Measurements from ENCODE around the gene VAV1.

VAV1 gene

DNA sequence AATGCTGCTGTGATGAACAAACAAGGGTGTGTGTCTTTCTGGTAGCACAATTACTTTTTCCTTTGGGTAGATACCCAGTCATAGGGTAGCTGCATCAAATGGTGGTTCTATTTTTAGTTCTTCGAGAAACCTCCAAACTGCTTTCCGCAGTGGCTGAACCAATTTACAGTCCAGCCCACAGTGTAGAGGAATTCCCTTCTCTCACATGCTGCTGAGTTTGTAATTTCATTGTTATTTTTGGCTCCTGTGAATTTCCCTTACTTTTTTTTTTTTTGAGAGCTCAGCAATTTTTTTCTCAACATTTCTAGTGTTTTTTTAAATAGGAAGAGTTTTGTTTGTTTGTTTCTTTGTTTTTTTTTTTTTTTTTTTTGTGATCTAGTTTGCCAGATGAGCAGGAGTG lies 77.4 kb downstream of the VAV1 start:
- H3K4me3 ChIP-seq (ENCODE audit: low read depth, low read length), result no peak overlapping the region

DNA sequence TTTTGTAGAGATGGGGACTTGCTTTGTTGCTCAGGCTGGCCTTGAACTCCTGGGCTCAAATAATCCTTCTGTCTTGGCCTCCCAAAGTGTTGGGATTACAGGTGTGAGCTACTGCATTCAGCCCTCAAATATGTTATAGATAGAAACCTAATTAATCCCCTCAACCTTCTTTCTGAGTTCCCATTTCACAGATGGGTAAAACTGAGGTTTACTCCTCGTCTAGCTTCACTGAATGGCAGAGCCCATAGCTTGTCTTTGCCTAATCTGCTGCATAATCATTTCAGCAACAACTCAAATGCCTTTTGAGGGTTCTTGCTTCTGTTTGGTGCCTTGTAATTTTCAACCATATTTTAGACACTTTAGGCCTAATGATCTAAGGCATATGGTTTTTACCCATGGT lies 78.9 kb downstream of the VAV1 start:
- no peak for TF ChIP-seq CTCF (IDR thresholded peaks at IDR 0.05; ENCODE audit: low read depth, low read length)

More for the DNA sequence above, 77.4 kb downstream of the VAV1 start:
- no peak for TF ChIP-seq CTCF (IDR thresholded peaks at IDR 0.05; ENCODE audit: low read depth, low read length)

DNA sequence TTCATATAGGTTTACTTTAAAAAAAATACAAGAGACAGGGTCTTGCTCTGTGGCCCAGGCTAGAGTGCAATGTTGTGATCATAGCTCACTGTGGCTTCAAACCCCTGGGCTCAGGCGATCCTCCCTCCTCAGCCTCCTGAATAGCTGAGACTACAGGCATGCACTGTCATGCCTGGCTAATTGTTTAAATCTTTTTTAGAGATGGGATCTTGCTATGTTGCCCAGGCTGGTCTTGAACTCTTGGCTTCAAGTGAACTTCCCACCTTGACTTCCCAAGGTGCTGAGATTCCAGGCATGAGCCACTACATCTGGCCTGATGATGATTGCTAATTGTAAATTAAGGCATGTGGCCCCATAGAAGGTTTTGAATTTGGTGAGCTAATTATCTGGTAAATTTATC lies 79.5 kb downstream of the VAV1 start:
- no peak overlapping the region for H3K4me3 ChIP-seq (ENCODE audit: low read depth, low read length)
- TF ChIP-seq CTCF (IDR thresholded peaks at IDR 0.05; ENCODE audit: low read depth, low read length), result no peak

More for the DNA sequence above, 78.9 kb downstream of the VAV1 start:
- no peak overlapping the region for H3K4me3 ChIP-seq (ENCODE audit: low read depth, low read length)

GRCh38 chr19:6853868-6854267 lies 81.4 kb downstream of the VAV1 start:
- TF ChIP-seq CTCF (IDR thresholded peaks at IDR 0.05; ENCODE audit: low read depth, low read length), result no peak
- no peak overlapping the region for H3K4me3 ChIP-seq (ENCODE audit: low read depth, low read length)

- no peak for TF ChIP-seq CTCF (IDR thresholded peaks at IDR 0.05; ENCODE audit: low read depth, low read length)
- no peak overlapping the region for H3K4me3 ChIP-seq (ENCODE audit: low read depth, low read length)
These were observed 82.2 kb downstream of the VAV1 start for GRCh38 chr19:6854758-6855157.

DNA sequence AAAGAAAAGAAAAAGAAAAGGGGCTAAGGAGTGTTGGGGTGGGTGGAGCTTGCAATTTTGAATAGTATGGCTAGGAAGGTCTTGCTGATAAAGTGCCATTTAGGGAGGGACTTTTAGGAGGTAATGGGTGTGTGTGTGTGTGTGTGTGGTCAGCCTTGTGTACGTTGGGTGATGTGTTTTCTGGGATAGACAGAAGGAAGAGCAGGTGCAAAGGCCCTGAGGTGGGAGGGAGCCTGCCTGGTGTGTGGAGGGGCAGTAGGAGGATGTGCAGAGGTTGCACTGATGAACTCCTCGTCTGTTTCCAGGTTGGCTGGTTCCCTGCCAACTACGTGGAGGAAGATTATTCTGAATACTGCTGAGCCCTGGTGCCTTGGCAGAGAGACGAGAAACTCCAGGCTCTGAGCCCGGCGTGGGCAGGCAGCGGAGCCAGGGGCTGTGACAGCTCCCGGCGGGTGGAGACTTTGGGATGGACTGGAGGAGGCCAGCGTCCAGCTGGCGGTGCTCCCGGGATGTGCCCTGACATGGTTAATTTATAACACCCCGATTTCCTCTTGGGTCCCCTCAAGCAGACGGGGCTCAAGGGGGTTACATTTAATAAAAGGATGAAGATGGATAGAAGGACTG lies 84.4 kb downstream of the VAV1 start:
- TF ChIP-seq CTCF (IDR thresholded peaks at IDR 0.05; ENCODE audit: low read depth, low read length), result no peak
- H3K4me3 ChIP-seq (ENCODE audit: low read depth, low read length), result no peak overlapping the region

DNA sequence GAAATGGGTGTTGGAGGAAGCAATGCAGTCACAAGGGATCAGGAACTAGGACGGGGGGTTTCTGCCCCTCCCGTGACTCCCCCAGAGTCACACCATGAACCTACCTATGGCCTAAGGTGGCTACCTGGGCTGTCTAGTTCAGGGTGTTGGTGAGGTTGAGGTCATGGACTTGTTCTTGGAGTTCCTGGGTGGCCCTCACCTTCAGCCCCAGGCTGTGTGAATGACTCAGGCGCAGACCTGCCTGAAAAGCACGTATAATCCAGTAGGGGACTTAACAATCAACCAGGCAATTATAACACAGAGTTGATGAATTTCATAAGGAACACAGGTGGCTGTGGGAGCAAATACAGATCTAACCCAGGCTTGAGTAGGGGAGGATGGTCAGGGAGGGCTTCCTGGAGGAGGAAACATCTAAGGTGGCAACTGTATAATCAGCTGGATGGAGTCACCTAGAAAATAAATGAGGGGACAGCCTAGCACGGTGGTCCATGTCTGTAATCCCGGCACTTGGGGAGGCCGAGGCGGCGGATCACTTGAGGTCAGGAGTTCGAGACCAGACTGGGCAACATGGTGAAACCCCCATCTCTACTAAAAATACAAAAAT lies 89.3 kb downstream of the VAV1 start:
- no peak for TF ChIP-seq CTCF (IDR thresholded peaks at IDR 0.05; ENCODE audit: low read depth, low read length)
- H3K4me3 ChIP-seq (ENCODE audit: low read depth, low read length), result no peak overlapping the region

Measured in WI38 (cell line).